DMS79 treated with DMSO at 0.1 percent for 48 hours (cell line): ENCODE data around the gene CACNA2D2.
A peak's percentile ranks its signal among the peaks of the same experiment; 100 is the strongest.

Source experiments
- DNase-seq: peaks from one replicate; lab custom pipeline; 2025; lab: John Stamatoyannopoulos, UW

The CACNA2D2 gene

DNA sequence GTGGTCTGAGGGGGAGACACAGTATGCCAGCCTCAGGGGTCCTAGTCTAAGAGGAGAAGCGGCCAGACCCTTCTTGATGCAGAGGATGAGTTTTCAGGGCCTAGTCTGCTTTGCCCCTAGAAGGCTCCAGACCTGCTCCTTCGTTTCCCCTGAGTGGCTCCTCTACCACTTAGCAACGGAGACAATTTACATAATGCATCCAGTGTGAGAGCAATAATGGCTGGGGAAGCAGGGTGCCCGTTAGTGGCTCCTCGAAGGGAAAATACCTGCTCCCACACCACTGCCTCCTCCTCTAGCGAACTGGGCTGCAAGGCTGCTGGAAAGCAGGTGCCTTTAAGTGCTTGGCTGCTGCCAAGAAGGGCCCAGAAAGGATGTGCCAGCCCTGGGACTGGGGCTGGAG lies 38.9 kb downstream of the CACNA2D2 start:
- peak; percentile 84 for DNase-seq

DNA sequence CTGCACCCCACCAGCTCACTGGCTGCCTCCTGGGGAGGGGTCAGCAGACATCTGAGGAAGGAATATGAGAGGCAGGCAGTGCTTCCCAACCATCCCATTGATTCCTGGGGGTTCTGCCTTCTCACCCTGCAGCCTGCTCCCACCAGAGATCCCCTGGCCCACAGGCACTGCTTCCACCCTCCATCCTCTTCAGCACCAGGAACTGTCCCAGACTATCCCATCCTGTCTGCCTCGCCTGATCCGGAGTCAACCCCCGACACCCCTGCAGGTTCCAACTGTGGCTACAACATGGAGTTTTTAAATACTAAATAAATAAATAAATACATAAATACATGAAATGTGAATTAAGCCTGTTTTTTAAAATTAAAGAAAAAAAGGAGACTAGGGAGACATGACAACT lies 43.6 kb downstream of the CACNA2D2 start:
- no peak for DNase-seq

DNA sequence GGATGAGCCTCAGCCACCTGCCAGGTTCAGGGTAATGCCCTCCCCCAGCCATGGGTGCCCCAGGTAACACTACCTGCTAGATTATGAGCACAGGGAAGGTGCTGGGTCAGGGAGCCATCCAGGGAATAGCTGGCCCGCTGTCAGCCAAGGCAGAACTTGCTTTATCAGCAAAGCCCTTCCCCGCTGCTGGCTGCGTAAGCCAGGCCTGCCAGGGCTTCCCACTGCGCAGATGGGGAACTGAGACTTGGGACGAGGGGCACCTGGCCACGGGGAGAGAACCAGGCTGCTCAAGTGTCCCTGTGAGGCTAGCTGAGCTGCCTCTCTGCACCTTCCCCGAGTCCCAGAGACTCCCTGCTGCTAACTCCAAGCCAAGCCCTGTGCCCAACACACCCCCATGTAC lies 45.4 kb downstream of the CACNA2D2 start:
- DNase-seq, result no peak

DNA sequence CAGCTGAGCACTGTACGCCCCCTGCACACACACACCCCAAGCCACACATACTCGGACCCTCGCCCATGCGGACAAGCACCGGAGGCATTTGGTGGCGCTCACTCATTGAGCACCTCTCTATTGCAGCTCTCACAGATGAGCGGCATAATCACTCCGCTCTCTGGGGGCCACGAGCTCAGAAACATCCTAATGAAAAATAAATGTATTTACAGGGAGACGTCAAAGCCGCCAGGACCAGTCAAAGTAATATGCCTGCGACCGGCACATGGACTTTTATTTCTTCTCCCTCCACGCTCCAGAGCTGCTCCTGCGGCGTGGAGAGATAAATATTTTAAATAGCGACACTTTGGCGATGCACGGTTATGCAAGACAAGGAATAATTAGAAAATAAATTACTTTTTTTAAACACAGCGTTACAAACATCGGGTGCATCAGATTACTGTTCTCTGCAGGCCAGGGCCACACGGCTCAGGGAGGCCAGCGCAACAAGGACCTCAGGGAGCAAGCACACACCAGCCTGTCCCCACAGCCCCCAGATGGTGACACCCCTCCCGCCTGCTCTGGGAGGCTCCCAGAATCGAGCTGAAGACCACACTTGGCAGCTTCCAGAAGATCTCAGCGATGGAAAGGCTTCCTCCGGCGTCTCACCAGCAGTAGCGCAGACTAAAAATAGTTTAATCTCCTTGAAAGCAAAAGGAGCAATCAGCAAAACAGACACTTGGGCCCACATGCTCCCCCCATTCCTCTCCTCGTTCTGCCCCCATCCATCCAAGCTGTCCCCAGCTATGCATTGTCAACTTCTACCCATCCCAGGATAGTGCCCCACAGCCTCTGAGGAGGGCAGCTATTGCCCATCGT lies 48.0 kb downstream of the CACNA2D2 start:
- DNase-seq, result no peak

DNA sequence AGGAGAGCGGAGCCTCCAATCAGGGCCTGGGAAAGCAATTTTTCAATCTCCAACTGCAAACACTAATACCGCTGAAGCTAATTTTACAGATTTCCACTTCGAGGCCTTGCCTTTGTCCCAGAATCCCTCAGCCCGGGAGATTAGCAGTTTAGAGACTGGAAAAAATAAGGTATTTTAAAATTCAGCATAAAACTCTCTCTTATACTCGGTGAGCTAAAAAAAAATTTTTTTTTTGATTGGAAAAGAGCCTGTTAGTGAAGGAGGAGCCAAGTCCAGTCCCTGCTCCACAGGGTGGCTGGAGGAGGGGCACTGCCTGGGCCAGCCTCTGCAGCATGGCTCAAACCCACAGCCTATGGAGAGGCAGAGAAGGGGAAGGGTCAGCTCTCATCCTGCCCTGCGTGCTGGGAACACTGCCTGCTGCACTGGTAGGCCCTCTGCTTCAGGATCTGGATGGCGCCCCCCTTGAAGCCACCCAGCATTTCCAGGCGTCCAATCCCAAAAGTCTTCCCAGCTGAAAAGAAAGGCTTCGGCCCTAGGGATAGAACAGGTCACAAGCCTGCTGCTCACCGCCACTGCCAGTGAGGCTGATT lies 48.9 kb downstream of the CACNA2D2 start:
- no peak for DNase-seq

DNA sequence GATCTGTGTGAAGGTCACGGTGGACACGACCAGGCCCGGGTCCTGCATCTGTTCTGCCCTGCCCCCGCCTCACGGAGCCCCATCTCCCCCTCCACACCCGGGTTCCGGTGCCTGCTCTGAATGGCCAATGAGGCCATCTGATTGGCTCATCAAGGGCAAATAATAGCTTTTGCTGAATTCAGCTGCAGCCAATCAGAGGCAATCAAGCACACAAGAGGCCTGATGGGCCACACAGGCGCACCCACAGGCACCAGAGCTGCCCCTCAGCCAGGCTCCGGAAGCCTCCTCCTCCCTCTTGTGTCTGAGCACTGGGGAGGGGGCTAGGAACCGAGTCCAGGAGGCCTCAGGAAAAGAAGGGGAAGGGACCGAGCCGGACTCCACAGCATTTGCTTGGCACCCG lies 49.5 kb downstream of the CACNA2D2 start:
- no peak for DNase-seq

DNA sequence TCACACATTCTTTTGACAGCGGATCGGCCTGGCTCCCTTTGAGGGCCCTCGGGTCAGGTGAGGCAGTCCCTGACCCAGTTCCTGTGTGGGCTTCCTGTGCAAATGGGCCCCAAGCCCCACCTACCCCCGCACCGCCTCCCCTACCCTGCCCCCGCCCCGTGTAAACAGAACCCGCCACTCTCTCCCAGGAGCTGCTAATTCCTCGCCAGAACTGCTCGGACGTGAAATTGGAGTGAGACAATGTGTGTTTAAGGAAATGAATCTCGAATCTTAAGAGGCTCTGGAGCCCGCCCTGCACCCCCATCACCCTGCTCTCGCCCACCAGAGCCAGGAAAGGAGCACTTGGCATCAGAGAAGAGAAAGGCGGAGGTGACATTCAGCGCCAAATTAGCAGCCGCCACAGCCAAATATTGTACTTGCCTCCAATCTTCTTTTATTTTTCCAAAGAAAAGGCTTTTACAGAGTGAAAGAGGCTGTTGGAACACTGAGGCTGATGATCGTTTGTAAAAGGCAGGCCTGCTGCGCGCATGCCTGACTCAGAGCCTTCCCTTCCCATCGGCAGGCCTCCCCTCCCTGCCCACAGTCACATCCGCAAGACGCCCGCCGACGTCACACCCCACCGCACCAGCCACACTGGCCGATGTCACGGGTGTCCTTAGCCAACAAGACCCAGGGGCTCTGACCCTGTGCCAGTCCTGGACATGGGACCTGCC lies 53.1 kb downstream of the CACNA2D2 start:
- DNase-seq, result peak; percentile 69

DNA sequence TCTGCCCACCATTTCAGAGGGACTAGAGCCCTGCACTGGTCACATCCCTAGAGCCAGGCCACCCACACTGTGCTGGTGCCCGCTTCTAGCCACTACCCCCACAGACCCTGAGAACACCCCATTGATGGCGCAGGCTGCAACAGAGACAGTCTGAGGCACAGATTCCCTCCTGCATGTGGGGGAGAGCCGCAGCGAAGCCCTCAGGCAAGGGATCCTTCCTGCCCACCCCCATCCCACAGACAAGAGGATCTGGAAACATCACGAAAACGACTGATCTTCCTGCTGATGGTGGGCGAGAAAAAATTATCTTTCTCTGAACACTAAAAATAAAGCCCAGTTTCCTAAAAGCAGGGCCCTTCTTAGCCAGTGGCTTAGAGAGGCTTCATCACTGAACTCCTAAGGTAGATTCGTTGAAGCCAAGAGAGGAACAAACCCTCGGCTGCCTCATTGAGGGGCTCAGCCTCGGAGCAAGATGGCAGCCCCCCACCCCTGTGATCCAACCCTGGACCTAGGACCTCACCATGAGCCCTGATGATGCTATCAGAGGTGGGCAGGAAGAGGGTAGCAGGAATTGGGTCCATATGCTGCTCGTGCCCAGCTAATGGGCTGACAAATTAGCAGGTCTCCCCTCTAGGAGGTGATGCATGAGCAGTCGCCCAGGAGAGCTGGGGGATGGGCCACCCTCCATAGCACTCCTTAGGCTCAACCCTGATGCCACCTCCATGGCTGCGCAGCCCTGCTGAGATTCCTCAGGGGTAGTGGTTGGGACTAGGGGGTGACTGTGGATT lies 54.5 kb downstream of the CACNA2D2 start:
- no peak for DNase-seq

DNA sequence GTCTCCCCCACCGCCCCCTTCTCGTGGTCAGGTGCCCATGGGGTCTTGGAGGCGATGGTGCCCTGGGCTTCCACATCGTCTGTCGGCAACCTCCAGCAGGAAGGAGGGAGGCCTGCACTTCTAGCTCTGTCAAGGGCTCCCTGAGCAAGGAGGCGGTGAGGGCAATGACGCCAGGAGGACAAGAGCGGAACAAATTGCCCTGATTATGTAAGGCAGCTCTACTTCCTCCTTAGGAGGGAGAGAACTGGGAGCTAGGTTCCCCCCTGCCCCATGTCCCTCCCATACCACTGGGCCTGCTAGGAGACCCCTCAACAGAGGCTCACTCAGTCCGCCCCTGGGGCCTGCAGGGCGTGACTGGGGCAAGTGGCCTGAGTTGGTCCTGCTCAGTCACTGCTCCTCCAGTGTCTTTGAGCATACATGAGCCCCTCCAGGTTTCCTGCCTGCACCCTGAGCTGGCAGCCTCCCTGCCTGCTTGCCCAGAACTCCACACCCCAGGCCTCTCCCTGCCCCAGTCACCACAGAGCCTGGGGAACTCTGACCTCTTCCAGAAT lies 56.1 kb downstream of the CACNA2D2 start:
- no peak for DNase-seq

DNA sequence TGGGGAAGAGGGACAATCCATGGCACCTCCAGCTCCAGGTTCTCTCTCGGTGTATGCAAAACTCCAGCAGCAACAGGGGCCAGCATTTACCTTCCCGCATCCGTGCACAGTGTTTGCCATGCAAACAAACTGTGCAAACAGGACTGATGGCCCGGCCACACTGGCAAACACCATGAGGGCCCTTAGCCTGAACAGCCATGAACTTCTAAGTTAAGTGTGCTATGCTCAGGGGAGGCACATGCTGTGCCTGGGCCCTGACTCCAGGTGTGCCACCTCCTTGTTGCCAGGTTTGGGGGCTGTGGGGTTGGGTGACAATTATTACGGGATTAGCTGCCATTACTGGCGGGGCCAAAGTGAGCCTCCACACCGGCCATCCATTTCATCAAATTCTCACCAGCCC lies 57.5 kb downstream of the CACNA2D2 start:
- peak; percentile 62 for DNase-seq

DNA sequence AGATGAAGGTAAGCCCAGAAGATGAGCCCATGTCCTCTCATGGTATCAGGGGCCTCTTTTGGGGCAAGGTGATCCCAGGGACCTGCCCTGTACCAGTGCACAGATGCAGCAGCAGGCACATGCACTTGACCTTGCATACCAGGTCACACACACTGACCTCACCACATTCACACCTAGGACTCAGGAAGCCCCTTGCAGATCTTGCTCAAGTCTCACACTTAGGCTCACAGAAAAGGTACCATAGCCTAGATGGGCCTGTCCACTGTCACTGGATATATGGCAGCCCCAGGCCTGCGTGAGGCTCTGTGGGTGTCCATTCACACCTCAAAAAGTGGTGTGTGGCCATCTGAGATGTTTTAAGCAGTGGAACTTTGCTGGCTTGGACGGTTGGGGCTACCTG lies 58.7 kb downstream of the CACNA2D2 start:
- no peak for DNase-seq

DNA sequence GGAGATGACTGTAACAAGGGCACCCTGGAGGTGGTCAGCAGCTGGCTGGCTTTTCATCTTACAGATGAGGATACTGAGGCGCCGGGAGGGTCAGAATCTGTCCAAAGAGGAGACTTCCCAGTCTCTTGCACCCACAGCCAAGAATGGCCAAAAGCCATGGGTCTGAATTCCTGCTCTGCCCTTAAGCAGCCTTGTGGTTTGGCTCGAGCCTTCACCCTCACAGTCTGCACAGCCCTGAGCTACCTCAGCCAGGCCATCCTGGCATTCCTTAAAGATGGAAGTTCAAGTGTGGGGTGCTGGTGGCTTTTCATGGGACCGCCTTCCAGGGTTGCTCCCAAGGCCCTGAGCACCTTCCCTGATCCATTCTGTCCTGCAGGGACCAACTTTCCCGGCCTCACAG lies 59.2 kb downstream of the CACNA2D2 start:
- no peak for DNase-seq

DNA sequence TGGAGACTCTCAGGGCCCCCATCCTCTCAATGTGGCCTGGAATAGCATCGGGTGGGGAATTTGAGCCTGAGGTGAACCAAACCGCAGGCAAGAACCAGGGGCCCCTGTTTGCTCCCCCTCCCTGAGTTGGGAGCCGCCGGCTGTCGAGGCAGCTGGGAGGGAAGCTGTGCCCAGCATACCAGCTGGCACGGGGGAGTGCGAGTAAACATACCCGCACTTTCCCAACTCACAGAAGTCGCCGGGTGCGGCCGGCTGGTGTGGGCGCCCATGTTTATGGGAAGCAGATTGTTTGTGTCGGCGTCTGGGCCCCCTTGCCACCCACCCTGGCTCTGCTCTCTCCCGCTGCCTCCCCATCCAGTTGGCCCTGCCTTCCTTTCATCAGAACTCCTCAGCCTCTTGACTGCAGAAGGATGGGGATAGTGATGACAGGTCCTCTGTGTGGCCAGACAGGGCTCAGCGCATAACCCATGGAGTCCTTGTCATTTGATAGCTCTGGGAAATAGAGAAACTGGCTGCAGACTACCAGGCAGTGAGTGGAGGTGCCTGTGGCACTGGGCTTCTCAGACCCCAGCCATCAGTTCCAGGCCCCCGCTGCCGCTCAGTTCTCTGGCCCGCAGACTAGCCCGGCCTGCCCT lies 60.4 kb downstream of the CACNA2D2 start:
- peak; percentile 19 for DNase-seq

DNA sequence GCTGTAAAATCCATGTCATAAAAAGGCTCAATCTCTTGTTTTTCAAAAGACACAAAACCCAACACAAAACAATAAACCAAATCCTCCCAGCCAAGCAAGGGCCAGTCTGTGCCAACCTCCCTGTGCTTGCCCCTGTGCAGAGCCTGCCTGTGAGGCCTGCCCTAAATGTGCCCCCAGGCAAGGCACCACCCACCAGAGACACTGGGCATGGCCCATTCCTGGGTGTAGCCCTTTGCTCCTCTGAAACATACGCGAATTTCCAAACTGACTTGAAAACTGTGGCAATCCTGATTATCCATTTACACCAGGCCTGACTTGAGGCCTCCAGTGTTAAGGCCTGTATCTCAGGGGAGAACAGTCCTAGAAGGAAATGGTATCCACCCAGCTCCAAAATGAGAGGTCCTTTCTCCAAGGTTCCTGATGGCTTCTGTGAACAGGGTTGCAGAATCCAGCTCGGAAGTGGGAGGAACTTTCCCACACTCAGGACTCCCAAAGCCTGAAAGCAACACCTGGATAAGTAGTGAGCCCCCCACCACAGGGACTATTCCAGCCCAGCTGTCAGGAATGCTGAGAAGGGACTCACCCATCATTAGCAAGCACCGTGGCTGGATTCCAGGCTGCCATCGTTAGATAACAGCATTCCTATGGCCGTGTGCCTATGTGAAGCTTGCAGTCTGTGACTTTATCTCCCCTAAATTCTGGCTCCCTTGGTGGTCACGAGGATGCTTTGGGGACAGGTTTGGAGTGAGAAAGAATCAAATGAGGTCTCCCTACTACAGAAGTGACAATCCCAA lies 61.8 kb downstream of the CACNA2D2 start:
- DNase-seq, result no peak

DNA sequence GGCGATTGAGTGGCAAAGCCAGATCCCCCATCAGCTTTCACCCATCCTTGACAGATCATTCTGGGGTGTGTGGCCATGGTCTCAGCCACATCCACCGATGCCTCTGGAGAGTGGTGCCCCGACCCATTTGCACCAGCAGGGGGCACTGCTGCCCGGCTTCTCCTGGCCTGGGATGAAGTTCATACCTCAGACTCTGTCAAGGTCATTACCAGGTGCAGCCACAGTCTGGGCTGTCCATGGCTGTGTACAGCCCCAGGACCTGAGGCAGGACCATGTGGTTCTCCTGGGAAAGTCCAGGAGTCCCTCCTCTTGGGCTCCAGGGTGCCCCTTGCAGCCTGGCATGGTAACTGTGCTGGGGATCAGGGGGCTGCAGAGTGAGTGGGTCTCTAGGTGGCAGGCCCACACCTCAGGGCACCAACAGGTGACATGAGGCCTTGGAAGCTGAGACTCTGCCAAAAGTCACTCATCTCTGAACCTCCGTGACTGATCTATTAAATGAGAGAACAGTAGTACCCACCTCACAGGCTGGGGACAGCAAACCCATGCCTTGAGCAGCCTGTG lies 67.2 kb downstream of the CACNA2D2 start:
- DNase-seq, result peak; percentile 10

DNA sequence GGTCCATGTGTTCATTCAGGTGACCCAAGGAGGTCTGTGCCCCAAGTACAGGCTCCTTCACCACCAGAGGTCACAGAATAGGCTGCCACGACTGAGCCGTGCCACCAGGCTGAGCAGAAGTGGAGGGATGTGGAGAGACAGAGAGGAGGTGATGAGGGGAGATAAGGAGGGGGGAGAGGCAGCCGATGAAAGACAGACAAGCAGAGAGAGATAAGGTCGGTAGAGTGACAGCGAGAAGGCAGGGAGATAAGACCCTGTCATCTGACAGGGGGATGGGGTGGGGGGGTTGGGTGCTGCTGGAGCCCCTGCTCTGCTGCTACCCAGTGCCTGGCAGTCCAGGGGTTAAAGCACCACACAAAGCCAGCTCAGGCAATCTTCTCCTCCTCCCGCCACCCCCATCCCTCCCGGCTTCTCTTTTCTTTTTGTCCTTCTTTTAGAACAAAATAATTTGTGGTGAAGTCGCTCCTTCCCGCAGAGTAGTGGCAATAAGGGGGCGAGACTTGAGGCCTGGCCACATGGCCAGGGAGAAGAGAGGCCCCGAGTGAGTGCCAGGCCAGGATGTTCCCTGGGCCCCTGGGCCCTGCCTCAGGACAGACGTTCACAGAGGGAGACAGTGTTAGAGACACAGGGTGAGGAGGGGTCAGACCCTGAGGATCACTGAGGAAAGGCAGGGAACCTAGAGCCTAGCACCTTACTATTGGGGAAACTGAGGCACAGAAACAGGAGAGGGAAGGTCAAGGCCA lies 67.9 kb downstream of the CACNA2D2 start:
- no peak for DNase-seq

DNA sequence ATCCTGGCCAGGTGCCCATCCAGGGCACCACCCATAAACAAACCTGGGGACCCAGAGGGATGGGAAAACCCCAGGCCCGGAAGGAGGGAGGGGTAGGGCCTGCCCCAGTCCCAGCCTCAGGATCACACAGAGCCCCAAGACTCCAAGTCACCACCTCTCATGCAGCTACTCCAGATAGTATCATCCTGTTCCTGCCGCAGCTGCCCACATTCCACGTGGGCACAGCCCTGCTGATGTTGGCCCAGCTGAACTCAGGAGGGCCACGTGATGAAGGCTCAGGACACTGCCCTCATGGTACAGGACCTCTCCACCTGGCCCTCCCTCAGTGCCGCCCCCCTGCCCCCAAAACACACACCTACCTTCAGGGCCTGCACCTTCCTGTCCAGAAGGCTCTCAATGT lies 69.5 kb downstream of the CACNA2D2 start:
- DNase-seq, result no peak

DNA sequence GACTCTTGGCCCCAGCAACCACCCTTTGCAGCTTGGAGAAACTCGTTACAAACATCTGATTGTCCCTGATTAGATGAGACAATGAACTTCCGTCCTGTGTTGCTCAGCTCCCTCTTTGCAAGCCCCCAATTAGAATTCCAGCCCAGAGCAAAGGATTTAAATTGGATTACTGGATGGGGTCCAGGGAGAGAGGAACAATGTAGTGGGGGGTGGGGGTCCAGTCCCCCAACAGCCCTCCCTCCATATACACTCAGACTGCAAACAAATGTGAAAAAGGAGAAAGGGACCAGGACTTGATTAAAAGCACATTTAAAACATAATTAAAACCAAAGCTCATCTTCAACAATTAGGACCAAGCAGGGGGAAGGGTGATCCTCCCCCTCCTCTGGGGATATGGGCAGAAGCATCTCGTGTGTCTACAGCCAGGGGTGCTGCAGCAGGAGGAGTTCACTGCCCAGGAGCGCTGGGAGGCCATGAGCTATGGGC lies 72.4 kb downstream of the CACNA2D2 start:
- DNase-seq, result no peak

DNA sequence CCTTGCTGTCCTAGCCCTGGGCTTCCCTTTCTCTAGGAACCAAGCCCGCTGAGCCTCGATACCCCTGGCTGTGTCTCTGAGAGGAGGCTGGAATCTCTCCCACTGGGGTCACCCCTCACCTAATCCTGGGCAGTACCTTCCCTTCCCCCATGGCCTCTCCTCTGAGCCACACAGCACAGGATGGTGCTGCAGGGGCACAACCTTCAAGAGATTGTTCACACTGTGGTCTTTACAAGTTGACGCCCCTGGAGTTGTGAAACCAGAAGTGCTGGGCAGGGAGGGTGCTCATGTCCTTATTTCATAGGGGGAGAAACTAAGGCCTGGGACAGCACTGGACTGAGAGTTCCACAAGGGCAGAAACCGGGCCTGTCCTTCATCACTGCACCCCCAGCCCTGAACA lies 73.2 kb downstream of the CACNA2D2 start:
- DNase-seq, result no peak
